IgD-negative memory B cell (primary cell): Measurements from ENCODE around the gene RAB32. TPM values are rescaled to one million over a fixed set of nuclear protein-coding genes. Genes with fewer than 3 reads are reported as not detected.
"Not testable (repeated sequence)": the region's sequence is repeated elsewhere in the genome, so short reads cannot be mapped to it uniquely, and the experiment has no call there.

ENCODE experiments used
- H3K27ac Mint-ChIP-seq, 3 donors: one replicate each; pipeline ENCODE4 v1.8.0; 2020 to 2022; ENCODE audit warnings: mild to moderate bottlenecking in 3 of 3, mixed read lengths in 3 of 3, moderate library complexity in 1 of 3
- H3K27me3 Mint-ChIP-seq: one replicate; pipeline ENCODE4 v1.8.0; 2021; ENCODE audit warnings: mixed read lengths
- H3K36me3 Mint-ChIP-seq: one replicate; pipeline ENCODE4 v1.8.0; 2020; ENCODE audit warnings: mild to moderate bottlenecking, mixed read lengths
- H3K4me1 Mint-ChIP-seq, 3 donors: one replicate each; pipeline ENCODE4 v1.8.0; 2020 to 2022; ENCODE audit warnings: mixed read lengths in 3 of 3, mild to moderate bottlenecking in 1 of 3
- H3K4me3 Mint-ChIP-seq, 4 donors: one replicate each; pipeline ENCODE4 v1.8.0; 2020 to 2022; ENCODE audit warnings: mild to moderate bottlenecking in 4 of 4, mixed read lengths in 4 of 4, moderate library complexity in 3 of 4
- H3K9me3 Mint-ChIP-seq, 3 donors: one replicate each; pipeline ENCODE4 v1.8.0; 2020 to 2021; ENCODE audit warnings: mixed read lengths in 3 of 3, mild to moderate bottlenecking in 1 of 3
- polyA plus RNA-seq: library from polyadenylated mRNA; unstranded; fragments of 300-500 nt; fragmentation: Illumina TruSeq; gene quantifications from one replicate; pipeline ENCODE4 v1.2.3, GENCODE V29; 2021

RAB32 gene
- polyA plus RNA-seq, 1 donor from 2014 or later = 0.68 TPM

DNA sequence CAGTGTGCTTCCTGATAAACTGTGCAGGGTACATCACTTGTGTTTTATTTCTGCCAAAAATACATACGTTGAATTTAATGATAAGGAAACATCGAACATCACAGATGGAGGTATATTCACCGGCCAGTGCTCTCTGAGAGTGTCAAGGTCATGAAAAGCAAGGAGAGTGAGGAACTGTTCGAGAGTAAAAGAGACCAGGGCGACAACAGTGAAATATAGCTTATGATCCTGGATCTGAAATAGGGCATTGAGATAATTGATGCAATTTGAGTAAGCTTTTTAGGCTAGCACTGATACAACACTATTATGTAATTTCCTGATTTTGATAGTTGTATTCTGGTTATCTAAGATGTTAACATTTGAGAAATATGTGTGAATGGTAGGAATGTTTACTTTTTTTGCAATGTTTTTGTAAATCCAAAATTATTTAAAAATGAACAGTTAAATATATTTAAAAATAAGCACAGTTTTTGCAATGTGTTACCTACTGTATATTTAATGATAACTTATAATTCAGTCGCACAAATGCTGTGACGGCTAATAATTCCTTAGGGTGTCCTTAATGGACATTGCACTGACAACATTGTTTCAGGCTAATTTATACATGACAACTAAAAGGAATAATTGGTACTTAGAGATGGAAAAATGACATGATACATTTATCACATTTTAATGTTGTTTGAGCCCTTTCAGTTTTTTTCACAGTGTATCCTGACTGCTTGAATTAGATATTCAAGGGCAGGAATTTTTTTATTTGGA, 9.9 kb downstream of the RAB32 start:
- Mint-ChIP-seq H3K4me3 (no peak overlapping the region), H3K4me1 (no peaks in the 10 kb centered on the region), H3K36me3 (no peaks in the 10 kb centered on the region), H3K27me3 (no peaks in the 10 kb centered on the region), H3K27ac (no peak overlapping the region), H3K9me3 (peaks cover 0 to 3% (median 0%) of the 10 kb centered on the region in 3 donors)

DNA sequence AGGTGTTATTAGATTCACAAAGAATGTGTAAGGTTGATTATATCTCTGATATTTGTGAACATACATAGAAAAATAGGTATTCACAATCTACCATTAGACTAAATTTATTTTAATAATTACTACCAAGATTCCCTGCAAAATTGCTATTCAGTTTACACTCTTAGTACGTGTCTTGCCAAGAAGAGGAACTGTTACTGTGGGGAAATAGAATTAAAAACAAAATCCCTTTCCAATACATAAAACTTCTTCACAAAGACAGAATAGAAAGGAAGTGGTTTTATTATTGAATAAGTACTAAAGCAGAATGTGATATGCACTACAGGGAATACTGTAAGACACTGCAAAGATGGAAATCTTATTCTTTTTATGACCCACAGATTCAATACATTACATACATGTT, 17.0 kb downstream of the RAB32 start:
- Mint-ChIP-seq H3K27ac (no peak overlapping the region), H3K9me3 (no peaks in the 10 kb centered on the region), H3K4me1 (no peaks in the 10 kb centered on the region), H3K4me3 (no peak overlapping the region), H3K36me3 (no peaks in the 10 kb centered on the region), H3K27me3 (no peaks in the 10 kb centered on the region)

DNA sequence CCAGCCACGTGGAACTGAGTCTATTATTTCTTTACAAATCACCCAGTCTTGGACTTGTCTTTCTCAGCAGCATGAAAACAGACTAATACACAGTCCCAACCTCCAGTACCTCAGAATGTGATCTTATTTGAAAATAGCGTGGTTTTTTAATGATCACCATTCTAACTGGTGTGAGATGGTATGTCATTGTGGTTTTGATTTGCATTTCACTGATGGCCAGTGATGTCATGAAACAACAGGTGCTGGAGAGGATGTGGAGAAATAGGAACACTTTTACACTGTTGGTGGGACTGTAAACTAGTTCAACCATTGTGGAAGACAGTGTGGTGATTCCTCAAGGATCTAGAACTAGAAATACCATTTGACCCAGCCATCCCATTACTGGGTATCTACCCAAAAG, 23.0 kb downstream of the RAB32 start:
- not testable (repeated sequence) for H3K36me3 Mint-ChIP-seq, H3K27ac Mint-ChIP-seq, H3K27me3 Mint-ChIP-seq, H3K4me1 Mint-ChIP-seq, H3K4me3 Mint-ChIP-seq
- peaks cover 2 to 11% (median 9%) of the 10 kb centered on the region in 3 donors for H3K9me3 Mint-ChIP-seq

DNA sequence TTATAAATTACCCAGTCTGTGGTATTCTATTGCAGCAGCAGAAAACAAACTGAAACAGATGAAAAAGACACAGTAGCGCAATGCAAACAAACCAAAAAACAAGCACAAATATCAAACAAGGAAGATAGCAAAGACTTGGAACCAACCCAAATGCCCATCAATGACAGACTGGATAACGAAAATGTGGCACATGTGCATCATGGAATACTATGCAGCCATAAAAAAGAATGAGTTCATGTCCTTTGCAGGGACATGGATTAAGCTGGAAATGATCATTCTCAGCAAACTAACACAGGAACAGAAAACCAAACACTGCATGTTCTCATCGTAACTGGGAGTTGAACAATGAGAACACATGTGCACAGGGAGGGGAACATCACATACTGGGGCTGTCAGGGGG, 25.0 kb downstream of the RAB32 start:
- H3K27me3 Mint-ChIP-seq, H3K4me1 Mint-ChIP-seq, H3K27ac Mint-ChIP-seq, H3K36me3 Mint-ChIP-seq, H3K4me3 Mint-ChIP-seq: not testable (repeated sequence)
- peaks cover 6 to 11% (median 9%) of the 10 kb centered on the region in 3 donors for H3K9me3 Mint-ChIP-seq

GRCh38 chr6:146574211-146574610, 30.6 kb downstream of the RAB32 start:
- no peak overlapping the region for H3K27ac Mint-ChIP-seq
- H3K36me3 Mint-ChIP-seq = no peaks in the 10 kb centered on the region
- H3K4me3 Mint-ChIP-seq = no peak overlapping the region
- H3K9me3 Mint-ChIP-seq = peaks cover 6 to 9% (median 6%) of the 10 kb centered on the region in 3 donors
- no peaks in the 10 kb centered on the region for H3K27me3 Mint-ChIP-seq
- no peaks in the 10 kb centered on the region for H3K4me1 Mint-ChIP-seq

- no peak overlapping the region for H3K4me3 Mint-ChIP-seq
- peaks cover 2 to 3% (median 2%) of the 10 kb centered on the region in 3 donors for H3K9me3 Mint-ChIP-seq
- no peaks in the 10 kb centered on the region for H3K27me3 Mint-ChIP-seq
- no peaks in the 10 kb centered on the region for H3K36me3 Mint-ChIP-seq
- H3K4me1 Mint-ChIP-seq = no peaks in the 10 kb centered on the region
- H3K27ac Mint-ChIP-seq = no peak overlapping the region
These were observed 34.4 kb downstream of the RAB32 start for GRCh38 chr6:146578054-146578453.

GRCh38 chr6:146581968-146582367, 38.3 kb downstream of the RAB32 start:
- Mint-ChIP-seq H3K9me3 (peaks cover 0 to 2% (median 0%) of the 10 kb centered on the region in 3 donors), H3K36me3 (no peaks in the 10 kb centered on the region), H3K27me3 (no peaks in the 10 kb centered on the region), H3K4me3 (no peak overlapping the region), H3K4me1 (no peaks in the 10 kb centered on the region), H3K27ac (no peak overlapping the region)

- no peak overlapping the region for H3K27ac Mint-ChIP-seq
- H3K27me3 Mint-ChIP-seq = no peaks in the 10 kb centered on the region
- no peaks in the 10 kb centered on the region for H3K36me3 Mint-ChIP-seq
- H3K4me3 Mint-ChIP-seq = no peak overlapping the region
- no peaks in the 10 kb centered on the region for H3K4me1 Mint-ChIP-seq
- peaks cover 0 to 2% (median 0%) of the 10 kb centered on the region in 3 donors for H3K9me3 Mint-ChIP-seq
These were observed 39.2 kb downstream of the RAB32 start for GRCh38 chr6:146582857-146583256.

DNA sequence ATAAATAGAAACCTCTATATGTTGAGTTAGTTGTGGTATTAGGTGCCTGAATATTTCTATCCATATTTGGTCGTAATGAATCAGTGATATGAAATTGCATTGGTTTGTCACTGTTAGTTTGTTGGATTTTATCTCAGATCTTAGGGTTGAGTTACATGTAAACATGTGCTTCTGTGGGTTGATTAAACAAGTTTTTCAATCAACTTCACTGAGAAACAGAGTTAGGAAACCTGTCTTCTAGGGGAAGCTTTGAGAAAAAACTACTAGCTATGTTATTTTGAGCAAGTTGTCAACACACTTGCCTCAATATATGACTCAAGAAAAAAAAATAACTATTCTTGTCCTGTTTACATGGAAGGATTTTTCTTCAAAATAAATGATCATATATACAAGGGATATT, 40.3 kb downstream of the RAB32 start:
- peaks cover 0 to 2% (median 0%) of the 10 kb centered on the region in 3 donors for H3K9me3 Mint-ChIP-seq
- H3K4me3 Mint-ChIP-seq = no peak overlapping the region
- no peaks in the 10 kb centered on the region for H3K27me3 Mint-ChIP-seq
- no peaks in the 10 kb centered on the region for H3K36me3 Mint-ChIP-seq
- no peak overlapping the region for H3K27ac Mint-ChIP-seq
- H3K4me1 Mint-ChIP-seq = no peaks in the 10 kb centered on the region

- no peak overlapping the region for H3K4me3 Mint-ChIP-seq
- no peak overlapping the region for H3K27ac Mint-ChIP-seq
- H3K36me3 Mint-ChIP-seq = no peaks in the 10 kb centered on the region
- no peaks in the 10 kb centered on the region for H3K4me1 Mint-ChIP-seq
- no peaks in the 10 kb centered on the region for H3K9me3 Mint-ChIP-seq
- H3K27me3 Mint-ChIP-seq = no peaks in the 10 kb centered on the region
These were observed 43.8 kb downstream of the RAB32 start for GRCh38 chr6:146587459-146587858.

DNA sequence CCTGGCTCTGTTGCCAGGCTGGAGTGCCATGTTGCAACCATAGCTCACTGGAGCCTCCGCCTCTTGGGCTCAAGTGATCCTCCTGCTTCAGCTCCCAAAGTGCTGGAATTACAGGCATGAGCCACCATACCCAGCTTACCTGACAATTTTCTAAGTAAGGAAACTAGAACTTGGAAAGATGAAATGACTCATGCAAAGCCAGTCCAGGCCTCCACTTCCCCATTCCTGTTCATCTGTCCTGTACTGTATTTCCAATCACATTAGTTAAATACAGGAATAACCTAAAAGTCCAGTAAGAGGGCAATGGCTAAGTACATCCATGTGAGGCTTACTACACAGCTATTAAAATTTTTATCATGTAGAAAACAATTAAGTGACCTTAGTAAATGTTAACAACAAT, 46.9 kb downstream of the RAB32 start:
- Mint-ChIP-seq H3K27ac (no peak overlapping the region), H3K4me1 (no peaks in the 10 kb centered on the region), H3K27me3 (no peaks in the 10 kb centered on the region), H3K4me3 (no peak overlapping the region), H3K9me3 (no peaks in the 10 kb centered on the region), H3K36me3 (no peaks in the 10 kb centered on the region)

DNA sequence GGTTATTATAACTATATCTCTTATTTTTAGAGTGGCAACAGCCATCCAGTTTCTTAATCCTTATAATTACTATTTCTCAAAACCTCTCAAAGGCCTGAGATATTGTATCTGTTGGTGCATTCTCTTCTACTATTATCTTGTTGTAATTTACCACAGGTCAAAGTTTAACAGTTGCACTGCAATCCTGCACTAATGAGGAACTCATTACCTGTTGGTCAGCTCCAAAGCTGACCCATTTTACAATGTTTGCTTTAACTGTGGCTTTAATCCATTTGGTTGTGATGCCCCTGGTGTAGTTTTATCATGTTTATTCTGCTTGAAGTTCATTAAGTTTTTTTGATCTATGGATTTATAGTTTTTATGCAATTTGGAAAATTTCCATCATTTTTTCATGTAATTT, 48.8 kb downstream of the RAB32 start:
- Mint-ChIP-seq H3K4me1 (no peaks in the 10 kb centered on the region), H3K9me3 (no peaks in the 10 kb centered on the region), H3K4me3 (no peak overlapping the region), H3K27me3 (no peaks in the 10 kb centered on the region), H3K36me3 (no peaks in the 10 kb centered on the region), H3K27ac (no peak overlapping the region)

DNA sequence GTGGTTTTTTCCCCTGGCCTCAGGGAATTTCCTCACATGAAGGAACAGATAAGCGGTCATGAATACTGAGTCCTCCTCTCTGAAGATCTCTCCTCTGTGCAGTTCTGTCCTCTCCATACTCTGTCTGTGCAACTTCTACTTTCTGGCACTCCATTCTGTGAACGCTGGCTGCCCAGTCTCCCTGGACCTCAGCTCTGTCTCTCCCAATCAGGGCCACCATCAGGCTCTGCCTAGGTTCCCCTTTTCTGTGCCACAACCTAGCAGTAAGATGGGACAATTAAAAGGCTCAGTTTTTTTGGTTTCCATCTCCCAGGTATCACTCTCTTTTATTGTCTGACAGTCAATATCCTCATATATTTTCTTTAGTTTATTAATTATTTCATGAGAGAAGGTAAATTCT, 50.4 kb downstream of the RAB32 start:
- Mint-ChIP-seq H3K9me3 (no peaks in the 10 kb centered on the region), H3K4me1 (peaks cover 0 to 2% (median 0%) of the 10 kb centered on the region in 3 donors), H3K27ac (no peak overlapping the region), H3K4me3 (no peak overlapping the region), H3K36me3 (no peaks in the 10 kb centered on the region), H3K27me3 (peaks cover 2% of the 10 kb centered on the region)

DNA sequence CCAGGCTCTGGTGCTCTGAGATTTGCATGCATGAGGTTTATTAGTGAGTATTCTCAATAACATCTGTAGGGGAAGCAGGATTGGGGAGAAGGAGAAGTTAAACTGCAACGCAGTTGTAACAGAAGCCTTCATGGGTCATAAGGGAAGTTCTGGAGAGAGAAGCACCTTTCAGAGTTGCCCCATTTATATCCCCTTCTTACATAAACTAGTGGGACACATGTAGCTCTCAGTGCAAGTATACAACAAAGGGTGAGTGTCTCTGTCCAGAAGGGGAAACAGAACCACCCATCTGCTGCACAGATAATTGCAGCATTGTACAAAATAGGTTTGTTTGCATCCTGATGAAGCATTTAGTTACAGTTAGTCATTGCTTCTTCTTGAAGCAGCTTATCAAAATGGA, 50.9 kb downstream of the RAB32 start:
- H3K36me3 Mint-ChIP-seq = no peaks in the 10 kb centered on the region
- H3K27me3 Mint-ChIP-seq = peaks cover 5% of the 10 kb centered on the region
- no peaks in the 10 kb centered on the region for H3K9me3 Mint-ChIP-seq
- no peak overlapping the region for H3K4me3 Mint-ChIP-seq
- H3K4me1 Mint-ChIP-seq = peaks cover 0 to 5% (median 0%) of the 10 kb centered on the region in 3 donors
- no peak overlapping the region for H3K27ac Mint-ChIP-seq

GRCh38 chr6:146595972-146596731, 52.5 kb downstream of the RAB32 start:
- Mint-ChIP-seq H3K9me3 (peaks cover 0 to 2% (median 0%) of the 10 kb centered on the region in 3 donors), H3K36me3 (no peaks in the 10 kb centered on the region), H3K4me3 (no peak overlapping the region), H3K27ac (no peak overlapping the region), H3K27me3 (peaks cover 5% of the 10 kb centered on the region), H3K4me1 (peaks cover 0 to 5% (median 0%) of the 10 kb centered on the region in 3 donors)
